ENCODE results near the gene MAP4K4.

DNA sequence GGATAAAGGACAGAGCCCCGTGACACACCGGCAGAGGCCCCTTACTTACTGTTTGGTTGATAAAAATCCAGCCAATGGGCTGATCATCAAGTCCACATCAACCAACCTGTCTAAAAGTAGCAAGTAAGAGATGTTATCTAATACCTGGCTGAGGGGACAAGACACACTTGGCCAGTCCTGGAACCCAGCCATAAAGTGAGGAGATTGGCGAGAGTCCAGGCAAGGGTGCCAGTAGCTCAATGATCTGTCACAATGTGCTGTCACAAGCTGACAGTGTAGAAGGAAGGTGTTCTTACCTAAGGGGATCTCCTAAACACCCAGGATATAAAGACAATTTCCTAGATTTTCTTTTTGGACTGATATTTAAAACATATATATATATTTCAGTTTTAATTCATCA, 232.5 kb downstream of the MAP4K4 start:
- TF ChIP-seq POLR2A (IDR thresholded peaks at IDR 0.05; ENCODE audit: low read length) (no peak), GATA1 (IDR thresholded peaks at IDR 0.05; ENCODE audit: low read depth, low read length) (no peak)

Data from erythroblast (primary cell).